PC-3 (cell line): Measurements from ENCODE around the gene SYN1.

Experiments
- CTCF ChIP-seq: fragments of 300-600 bp; sonication (generic); conservative IDR thresholded peaks from 2 replicates; pipeline ENCODE4 v1.5.1; 2017; ENCODE audit warnings: antibody characterized with exemption, low read depth, mild to moderate bottlenecking, low read length
- EZH2 ChIP-seq: fragments of 300-600 bp; sonication (generic); IDR thresholded peaks from one replicate; pipeline ENCODE4 v1.6.1; 2017; ENCODE audit warnings: antibody characterized with exemption, mild to moderate bottlenecking, low read length; ENCODE audit not compliant: unreplicated experiment

GRCh38 chrX:47651043-47651905 lies 31.6 kb upstream of the SYN1 start:
- TF ChIP-seq CTCF (no peak), EZH2 (no peak)
